HCT116 (cell line): Measurements from ENCODE around the gene TCF12. TPM values are rescaled to one million over a fixed set of nuclear protein-coding genes. Genes with fewer than 3 reads are reported as not detected.

Experiments
- ATAC-seq: fragments of 200-7000 bp; cut with Tn5 transposase; 2 replicates; pipeline ENCODE4 v1.9.1; 2020; ENCODE audit warnings: mild to moderate bottlenecking, moderate library complexity
- BruUV-seq: library from RNA; stranded (reverse); fragments of 400-500 nt; replicated peaks from 2 replicates; lab custom pipeline; 2021; lab: Mats Ljungman, UMichigan
- CTCF ChIA-PET: fragments of 300-600 bp; sonication (Branson Sonifier 250); formaldehyde crosslinking; loops from one replicate; lab custom pipeline; 2021; ENCODE audit warnings: antibody characterized with exemption; lab: Charles Lee
- POLR2A ChIA-PET: fragments of 300-600, 350-600 bp; sonication (Branson Sonifier 250); formaldehyde crosslinking; loops from one replicate; lab custom pipeline; 2021; ENCODE audit warnings: antibody characterized with exemption; lab: Charles Lee
- RAD21 ChIA-PET, 2 experiments: fragments of 300-600 bp; sonication (Branson Sonifier 250); formaldehyde crosslinking; loops; one replicate each; lab custom pipeline; 2023; ENCODE audit warnings: low total read pairs in 2 of 2; ENCODE audit not compliant: uncharacterized antibody in 2 of 2, unreplicated experiment in 2 of 2, low non-redundant PET in 1 of 2; lab: Charles Lee
- DNase-seq: peaks from one replicate; pipeline ENCODE4 v3.0.0-alpha.2; 2010; ENCODE audit warnings: low read depth, low spot score
- H2AFZ ChIP-seq: fragments of 200-600 bp; shearing (Covaris generic), sonication (generic); 2 replicates; pipeline ENCODE4 v1.6.1; 2017; ENCODE audit warnings: low read depth, mixed run types, mixed read lengths, antibody characterized with exemption, low read length; ENCODE audit not compliant: poor library complexity, severe bottlenecking
- H3K27ac ChIP-seq: 2 replicates; pipeline ENCODE4 v1.5.1; 2012; ENCODE audit warnings: low read depth, low read length
- H3K27me3 ChIP-seq: fragments of 200-600 bp; sonication (generic); 2 replicates; pipeline ENCODE4 v1.6.1; 2016; ENCODE audit warnings: mixed run types, low read length, mixed read lengths; ENCODE audit not compliant: insufficient read depth
- H3K36me3 ChIP-seq, 2 experiments: fragments of 200-500 bp in 1 of 2; fragments of 200-600 bp in 1 of 2; sonication (Bioruptor generic) in 1 of 2; sonication (generic) in 1 of 2; 2 replicates each; pipeline versions ENCODE4 v1.5.1 to v1.6.1; 2014 to 2016; ENCODE audit warnings: low read length in 2 of 2, inconsistent platforms in 1 of 2, mixed read lengths in 1 of 2, mixed run types in 1 of 2; ENCODE audit not compliant: insufficient read depth in 2 of 2, control insufficient read depth in 1 of 2
- H3K4me1 ChIP-seq, 2 experiments: fragments of 200-600 bp in 1 of 2; sonication (generic) in 1 of 2; 2 replicates each; pipeline versions ENCODE4 v1.5.1 to v1.6.1; 2012 to 2017; ENCODE audit warnings: low read length in 2 of 2, inconsistent platforms in 1 of 2, mild to moderate bottlenecking in 1 of 2, mixed read lengths in 1 of 2, mixed run types in 1 of 2, moderate library complexity in 1 of 2; ENCODE audit not compliant: insufficient read depth in 2 of 2, control insufficient read depth in 1 of 2
- H3K4me2 ChIP-seq: fragments of 200-600 bp; sonication (generic); 2 replicates; pipeline ENCODE4 v1.6.1; 2017; ENCODE audit warnings: mixed run types, low read length, mixed read lengths
- H3K4me3 ChIP-seq, 2 experiments: fragments of 200-600 bp in 1 of 2; sonication (generic) in 1 of 2; replicated peaks in 1 of 2; 2 replicates each; pipeline ENCODE4 v1.5.1; 2011 to 2016; ENCODE audit warnings: low read length in 2 of 2, control low read depth in 1 of 2, low read depth in 1 of 2, mild to moderate bottlenecking in 1 of 2, mixed read lengths in 1 of 2, mixed run types in 1 of 2
- H3K79me2 ChIP-seq: fragments of 200-600 bp; sonication (generic); 2 replicates; pipeline ENCODE4 v1.6.1; 2017; ENCODE audit warnings: mild to moderate bottlenecking, mixed run types, low read length, moderate library complexity, mixed read lengths; ENCODE audit not compliant: insufficient read depth
- H3K9ac ChIP-seq: fragments of 200-600 bp; sonication (generic); 2 replicates; pipeline ENCODE4 v1.6.1; 2016; ENCODE audit warnings: low read length, mixed read lengths
- H3K9me2 ChIP-seq: fragments of 200-600 bp; sonication (generic), shearing (Covaris generic); 2 replicates; pipeline ENCODE4 v1.6.1; 2017; ENCODE audit warnings: mixed run types, mild to moderate bottlenecking, moderate library complexity; ENCODE audit not compliant: insufficient read depth
- H3K9me3 ChIP-seq, 2 experiments: fragments of 200-500 bp in 1 of 2; fragments of 200-600 bp in 1 of 2; sonication (Bioruptor generic) in 1 of 2; sonication (generic) in 1 of 2; 2 replicates each; pipeline ENCODE4 v1.6.1; 2014 to 2017; ENCODE audit warnings: low read length in 2 of 2, mixed read lengths in 2 of 2, inconsistent platforms in 1 of 2, low read depth in 1 of 2, mild to moderate bottlenecking in 1 of 2, mixed run types in 1 of 2, moderate library complexity in 1 of 2; ENCODE audit not compliant: control insufficient read depth in 1 of 2, insufficient read depth in 1 of 2
- H4K20me1 ChIP-seq: fragments of 200-600 bp; sonication (generic), shearing (Covaris generic); 2 replicates; pipeline ENCODE4 v1.6.1; 2017; ENCODE audit warnings: mixed run types, mild to moderate bottlenecking, moderate library complexity; ENCODE audit not compliant: insufficient read depth
- CEBPB ChIP-seq: IDR thresholded peaks from 2 replicates; pipeline ENCODE4 v1.6.1; 2012; ENCODE audit warnings: low read depth
- CTCF ChIP-seq, 3 experiments: fragments of 200-600 bp in 1 of 3; sonication (generic) in 1 of 3; IDR thresholded peaks in 2 of 3; conservative IDR thresholded peaks in 1 of 3; 2 replicates each; pipeline ENCODE4 v1.5.1; 2012 to 2017; ENCODE audit warnings: low read depth in 2 of 3, low read length in 2 of 3, antibody characterized with exemption in 1 of 3, borderline replicate concordance in 1 of 3, control low read depth in 1 of 3, mild to moderate bottlenecking in 1 of 3, mixed read lengths in 1 of 3, mixed run types in 1 of 3, moderate library complexity in 1 of 3; ENCODE audit not compliant: insufficient read depth in 1 of 3
- ELF1 ChIP-seq: IDR thresholded peaks from 2 replicates; pipeline ENCODE4 v1.6.1; 2012; ENCODE audit warnings: low read depth, borderline replicate concordance
- EZH2phosphoT487 ChIP-seq: fragments of 200-600 bp; IDR thresholded peaks from 2 replicates; pipeline ENCODE4 v1.6.1; 2018; ENCODE audit warnings: antibody characterized with exemption, borderline replicate concordance
- JUND ChIP-seq: IDR thresholded peaks from 2 replicates; pipeline ENCODE4 v1.6.1; 2012
- POLR2AphosphoS5 ChIP-seq: IDR thresholded peaks from 2 replicates; pipeline ENCODE4 v1.6.1; 2011; ENCODE audit warnings: mild to moderate bottlenecking, low read depth, low read length, moderate library complexity
- RAD21 ChIP-seq: IDR thresholded peaks from 2 replicates; pipeline ENCODE4 v1.6.1; 2012; ENCODE audit warnings: low read depth, mild to moderate bottlenecking
- REST ChIP-seq: IDR thresholded peaks from 2 replicates; pipeline ENCODE4 v1.6.1; 2012; ENCODE audit warnings: low read depth
- SRF ChIP-seq: IDR thresholded peaks from 2 replicates; pipeline ENCODE4 v1.6.1; 2012; ENCODE audit warnings: low read depth
- ZNF274 ChIP-seq: fragments of 200-500 bp; sonication (Bioruptor generic); IDR thresholded peaks from 2 replicates; pipeline ENCODE4 v1.6.1; 2014; ENCODE audit warnings: mild to moderate bottlenecking, low read depth, low read length, inconsistent platforms
- intact Hi-C: fragments of 100-400 bp; cut with micrococcal nuclease; formaldehyde crosslinking; loops from 2 replicates; pipeline ENCODE4 v1.10.0; 2022
- total RNA-seq: library from RNA; stranded (reverse); gene quantifications from one replicate; pipeline ENCODE4 v1.2.1, GENCODE V29; 2021; ENCODE audit not compliant: unreplicated experiment

TCF12 gene
- total RNA-seq, 1 experiment from 2014 or later: 71.6 TPM

DNA sequence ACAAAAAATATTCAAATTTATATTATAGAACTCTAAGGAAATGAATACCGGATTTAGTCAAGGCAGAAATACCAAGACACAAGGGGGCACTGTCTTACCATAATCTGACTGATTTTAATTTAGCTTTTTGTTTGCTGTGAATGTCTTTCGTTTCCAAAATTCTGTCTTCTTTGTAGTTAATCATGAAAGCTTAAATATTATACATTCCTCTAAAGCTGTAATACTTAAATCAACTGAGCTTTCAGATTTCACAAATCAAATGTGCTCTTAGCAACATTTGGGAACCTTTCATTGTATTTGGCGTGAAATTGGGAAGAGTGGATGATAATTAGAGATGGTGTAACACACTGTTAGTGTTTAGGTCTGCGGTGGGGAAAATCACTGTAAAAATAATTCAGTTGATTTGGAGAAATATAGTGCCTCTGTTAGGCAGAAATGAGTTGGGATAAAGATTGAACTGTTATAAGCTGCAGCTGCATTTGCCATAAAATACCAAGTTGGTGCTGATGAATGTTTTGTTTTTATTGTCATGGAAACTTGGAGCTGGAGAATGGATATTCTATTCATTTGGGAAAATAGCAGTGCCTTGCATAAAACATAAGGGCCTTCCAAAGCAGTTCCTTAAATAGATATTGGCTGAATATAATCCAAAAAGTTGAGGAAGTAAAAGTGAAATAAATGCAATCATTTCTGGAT, 228.2 kb downstream of the TCF12 start:
- ATAC-seq (no peak), DNase-seq (peak; percentile 8)
- Histone ChIP-seq H4K20me1 (0 out of 2 replicates have a peak, but pooled peaks cover 5% of the 10 kb centered on the region), H3K4me2 (no peak overlapping the region), H2AFZ (no peak overlapping the region), H3K79me2 (no peaks in the 10 kb centered on the region), H3K9ac (no peak overlapping the region), H3K27ac (no peak overlapping the region), H3K4me3 (no peak overlapping the region), H3K9me2 (no peaks in the 10 kb centered on the region), H3K4me1 (no peaks in the 10 kb centered on the region), H3K27me3 (no peaks in the 10 kb centered on the region), H3K9me3 (peaks cover 1% of the 10 kb centered on the region in 2 experiments; a peak in 2 of 4 replicates), H3K36me3 (no peaks in the 10 kb centered on the region)
- BruUV-seq: no TSS peak
- ChIA-PET POLR2A (no interaction called here), RAD21 (interaction anchor here in 1 of 2 experiments (0.7 to 1.2 kb wide), 3 partner anchors 67 to 160 kb away, joined by 3 read pairs; no protein-coding TSS in a partner anchor), CTCF (interaction anchor here (0.8 to 3.4 kb wide), 17 partner anchors 8 to 395 kb away, joined by 3 to 37 read pairs (median 6); no protein-coding TSS in a partner anchor)
- TF ChIP-seq CTCF (IDR thresholded peaks at IDR 0.05 in 2 of 3, conservative IDR thresholded peaks at IDR 0.05 in 1 of 3; ENCODE audit: borderline replicate concordance in 1 of 3, insufficient read depth in 1 of 3, low read depth in 2 of 3, low read length in 2 of 3) (peak; percentile 44 to 67 (median 48); a peak in 5 of 6 replicates), POLR2AphosphoS5 (no peak), JUND (no peak), RAD21 (peak; percentile 62), EZH2phosphoT487 (no peak), ZNF274 (no peak), REST (no peak), CEBPB (no peak), SRF (no peak), ELF1 (no peak)
- intact Hi-C loops: loop anchor here (1.0 to 5.0 kb wide), 2 partner anchors 160 to 381 kb away; no protein-coding TSS in a partner anchor
